ENCODE data around the gene EPAS1.
A peak's percentile ranks its signal among the peaks of the same experiment; 100 is the strongest.

The EPAS1 gene

GRCh38 chr2:46273225-46273863 is 23.9 kb upstream of the EPAS1 start:
- no peak for DNase-seq (ENCODE audit: low read depth in 2 of 2)

GRCh38 chr2:46273919-46274318 is 23.3 kb upstream of the EPAS1 start:
- no peak for DNase-seq (ENCODE audit: low read depth in 2 of 2)

- no peak for DNase-seq (ENCODE audit: low read depth in 2 of 2)
Measured at GRCh38 chr2:46274586-46274985, 22.6 kb upstream of the EPAS1 start.

GRCh38 chr2:46275995-46276394 is 21.2 kb upstream of the EPAS1 start:
- no peak for DNase-seq (ENCODE audit: low read depth in 2 of 2)

GRCh38 chr2:46276642-46277041 is 20.6 kb upstream of the EPAS1 start:
- DNase-seq (ENCODE audit: low read depth in 2 of 2), result no peak

- DNase-seq (ENCODE audit: low read depth in 2 of 2), result no peak
Measured at GRCh38 chr2:46277431-46278190, 19.6 kb upstream of the EPAS1 start.

- no peak for DNase-seq (ENCODE audit: low read depth in 2 of 2)
Measured at GRCh38 chr2:46278952-46279351, 18.3 kb upstream of the EPAS1 start.

GRCh38 chr2:46281939-46282338 is 15.3 kb upstream of the EPAS1 start:
- no peak for DNase-seq (ENCODE audit: low read depth in 2 of 2)

- DNase-seq (ENCODE audit: low read depth in 2 of 2), result no peak
Measured at GRCh38 chr2:46283693-46284092, 13.5 kb upstream of the EPAS1 start.

GRCh38 chr2:46284260-46284659 is 12.9 kb upstream of the EPAS1 start:
- DNase-seq (ENCODE audit: low read depth in 2 of 2), result no peak

- DNase-seq (ENCODE audit: low read depth in 2 of 2), result no peak
Measured at GRCh38 chr2:46284796-46285195, 12.4 kb upstream of the EPAS1 start.

GRCh38 chr2:46286715-46287114 is 10.5 kb upstream of the EPAS1 start:
- no peak for DNase-seq (ENCODE audit: low read depth in 2 of 2)

GRCh38 chr2:46290078-46290477 is 7.1 kb upstream of the EPAS1 start:
- no peak for DNase-seq (ENCODE audit: low read depth in 2 of 2)

GRCh38 chr2:46293466-46293865 is 3.7 kb upstream of the EPAS1 start:
- no peak for DNase-seq (ENCODE audit: low read depth in 2 of 2)

GRCh38 chr2:46294176-46294836 is 2.9 kb upstream of the EPAS1 start:
- no peak for DNase-seq (ENCODE audit: low read depth in 2 of 2)

GRCh38 chr2:46296216-46296839 is 879 bp upstream of the EPAS1 start:
- peak in 1 of 2 donors; percentile 13 for DNase-seq (ENCODE audit: low read depth in 2 of 2)

GRCh38 chr2:46297546-46298271 is 502 bp downstream of the EPAS1 start:
- peak; percentile 48 to 49 for DNase-seq (ENCODE audit: low read depth in 2 of 2)

GRCh38 chr2:46298272-46298521 is 990 bp downstream of the EPAS1 start:
- peak in 1 of 2 donors; percentile 4 for DNase-seq (ENCODE audit: low read depth in 2 of 2)

GRCh38 chr2:46298522-46299353 is 1.5 kb downstream of the EPAS1 start:
- DNase-seq (ENCODE audit: low read depth in 2 of 2), result peak; percentile 10 to 16

- DNase-seq (ENCODE audit: low read depth in 2 of 2), result no peak
Measured at GRCh38 chr2:46299365-46300263, 2.4 kb downstream of the EPAS1 start.

Measured in stimulated activated CD4-positive, alpha-beta T cell treated with anti-CD3 and anti-CD28 coated beads, Interleukin-4, amount 100 ng/mL, for 48 hours (primary cell).